GM21786 (cell line): ENCODE measurements around the gene PPP2R3A.

Source experiments
- ATAC-seq: cut with Tn5 transposase; IDR thresholded peaks from one replicate; pipeline ENCODE4 v1.9.1; 2021; ENCODE audit not compliant: unreplicated experiment

Gene PPP2R3A

DNA sequence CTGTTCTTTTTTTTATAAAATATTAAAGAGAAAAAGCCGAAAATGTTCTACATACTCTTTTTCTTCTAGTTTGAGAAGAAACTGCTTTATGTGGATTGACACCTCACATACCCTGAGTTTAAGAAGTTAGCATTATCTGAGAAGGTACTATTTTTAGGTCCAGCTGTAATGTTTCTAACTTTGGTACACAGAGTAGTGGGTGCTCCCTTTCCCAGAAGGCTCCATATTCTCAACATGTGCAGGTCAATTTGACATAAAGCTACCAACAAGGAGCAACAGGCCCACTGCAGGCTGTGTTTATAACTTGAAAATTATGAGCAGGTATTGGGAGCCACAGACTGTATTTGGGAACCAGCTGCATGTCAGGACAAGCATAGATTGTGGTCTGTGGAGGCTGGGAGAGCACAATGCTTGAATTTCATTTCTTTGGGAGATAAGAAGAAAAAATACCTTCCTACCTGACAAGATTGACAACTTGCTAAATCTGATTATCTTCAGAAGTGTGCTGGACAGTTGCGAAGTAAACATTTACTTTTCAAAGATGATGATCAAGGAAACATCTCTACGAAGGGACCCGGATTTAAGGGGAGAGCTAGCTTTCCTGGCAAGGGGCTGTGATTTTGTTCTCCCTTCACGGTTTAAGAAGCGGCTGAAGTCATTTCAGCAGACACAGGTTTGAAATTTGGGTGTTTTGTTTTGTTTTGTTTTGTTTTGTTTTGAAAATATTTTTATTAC, 57.2 kb downstream of the PPP2R3A start:
- no peak for ATAC-seq

DNA sequence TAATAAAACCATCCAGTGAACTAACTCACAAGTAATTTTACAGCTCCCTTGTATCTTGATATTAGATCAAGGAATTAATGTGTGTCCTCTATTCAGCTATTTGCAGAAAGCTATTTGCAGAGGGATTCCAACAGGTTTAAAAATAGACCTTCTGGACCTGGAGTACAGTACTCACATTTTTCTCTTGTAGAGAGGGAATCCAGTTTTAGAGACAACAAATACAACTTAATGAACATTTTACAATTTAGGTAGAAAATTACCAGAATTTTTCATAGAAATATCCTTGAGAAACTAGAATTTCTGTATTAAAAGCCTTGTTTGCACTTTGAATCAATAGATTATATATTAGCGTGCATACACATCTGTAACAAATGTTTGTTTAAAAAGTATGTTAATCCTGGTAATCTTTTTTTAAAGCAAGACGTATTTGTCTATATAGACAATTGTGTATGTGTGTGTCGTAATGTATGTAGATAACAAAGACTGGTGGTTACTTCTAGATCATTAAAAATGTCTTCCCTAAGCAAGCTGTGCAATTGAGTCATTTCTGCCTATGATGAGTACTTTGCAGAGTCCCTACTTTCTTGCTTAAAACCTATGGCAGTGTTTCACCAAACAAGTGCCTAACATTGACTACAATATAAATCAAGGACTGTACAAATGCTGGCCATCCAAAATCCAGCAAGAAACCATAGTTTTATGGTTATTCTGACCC, 57.9 kb downstream of the PPP2R3A start:
- ATAC-seq, result no peak

DNA sequence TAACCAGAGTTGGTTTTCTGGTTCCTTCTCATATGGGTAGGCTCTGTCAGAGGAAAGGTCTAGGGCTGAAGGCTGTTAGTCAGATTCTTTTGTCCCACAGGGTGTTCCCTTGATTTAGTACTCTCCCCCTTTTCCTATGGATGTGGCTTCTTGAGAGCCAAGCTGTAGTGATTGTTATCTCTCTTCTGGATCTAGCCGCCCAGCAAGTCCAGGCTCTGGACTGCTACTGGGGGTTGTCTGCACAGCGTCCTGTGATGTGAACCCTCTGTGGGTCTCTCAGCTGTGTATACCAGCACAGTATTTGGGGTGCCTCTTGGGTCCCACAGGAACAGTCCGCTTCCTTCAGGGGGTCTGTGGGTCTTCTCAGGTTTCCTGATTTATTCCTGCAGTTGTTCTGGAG, 70.8 kb downstream of the PPP2R3A start:
- ATAC-seq, result no peak

DNA sequence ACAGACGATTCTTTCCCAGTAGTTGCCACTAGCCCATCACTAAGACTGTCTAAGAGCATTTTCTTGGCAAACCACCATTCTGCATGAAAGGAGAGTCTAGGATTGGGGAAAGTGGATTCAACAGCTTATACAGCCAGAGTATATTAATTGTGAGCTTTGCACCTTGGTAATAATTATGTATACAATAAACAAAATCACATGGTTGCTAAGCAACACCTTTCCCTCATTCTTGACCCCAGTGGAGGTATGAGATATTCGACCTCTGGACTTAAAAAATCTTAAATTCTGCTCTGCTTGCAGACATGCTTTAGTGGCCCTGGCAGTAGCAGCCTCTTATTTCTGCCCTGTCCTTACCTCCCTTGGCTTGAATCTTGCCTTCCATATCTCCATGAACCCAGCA, 73.1 kb downstream of the PPP2R3A start:
- ATAC-seq, result no peak

DNA sequence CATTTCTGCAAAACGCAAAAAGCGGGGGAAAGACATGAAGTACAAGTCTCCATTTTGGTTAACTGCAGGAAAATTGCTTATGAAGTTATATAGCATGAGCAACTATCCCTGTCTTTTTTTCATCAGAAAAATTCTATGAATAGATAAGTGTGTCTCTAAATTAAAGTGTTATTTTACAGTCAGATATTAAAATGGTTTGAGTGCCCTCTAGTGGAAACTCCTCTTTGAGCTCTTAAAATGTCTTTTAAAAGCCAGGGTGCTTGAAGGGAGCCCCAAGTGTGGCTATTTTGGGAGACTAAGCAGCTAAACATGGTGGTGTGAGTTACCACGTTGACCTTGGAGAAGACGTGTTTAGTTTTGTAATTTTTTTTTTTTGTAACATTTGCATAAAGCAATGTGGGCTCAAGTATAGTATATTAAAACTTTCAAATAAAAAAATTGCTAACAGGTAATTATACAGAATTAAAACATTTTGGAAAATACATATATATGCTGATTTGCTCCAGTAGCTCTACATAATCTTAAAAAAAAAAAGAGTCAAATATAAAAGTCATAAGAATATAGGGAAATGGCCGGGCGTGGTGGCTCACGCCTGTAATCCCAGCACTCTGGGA, 77.2 kb downstream of the PPP2R3A start:
- ATAC-seq, result no peak

DNA sequence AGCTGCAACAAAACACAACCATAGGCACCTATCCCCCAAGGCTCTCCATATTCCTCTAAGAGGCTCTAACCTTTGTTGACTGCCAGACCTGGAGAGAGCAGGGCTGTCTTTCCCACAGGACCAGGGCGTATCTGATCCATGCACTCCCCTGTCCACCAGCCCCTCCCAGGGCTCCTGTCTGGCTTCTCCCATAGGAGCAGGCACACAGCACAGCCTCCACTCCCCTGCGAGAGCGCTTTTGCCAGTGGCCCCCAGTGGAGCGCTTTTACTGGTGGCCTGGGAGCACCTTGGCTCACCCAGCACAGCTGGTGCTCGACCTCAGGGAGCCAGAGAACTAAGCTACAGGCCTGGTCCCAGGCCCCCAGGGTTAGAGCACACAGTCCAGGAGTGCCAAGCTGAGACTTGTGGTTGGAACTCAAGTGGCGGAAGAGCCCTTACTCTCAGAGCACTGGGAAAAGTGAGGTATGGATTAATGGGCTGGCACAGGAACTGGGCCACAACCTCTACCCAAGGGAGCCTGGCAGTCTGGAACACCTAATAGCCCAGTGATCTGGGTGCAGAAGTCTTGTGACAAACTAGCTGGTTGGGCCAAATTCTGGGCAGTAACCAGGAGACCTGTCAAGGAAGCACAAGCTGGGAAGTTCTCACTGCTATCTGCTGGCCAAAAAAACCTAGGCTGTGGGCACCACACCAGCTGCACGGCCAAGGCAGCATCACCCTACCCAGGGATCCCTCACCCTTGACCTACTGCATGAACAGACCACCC, 79.6 kb downstream of the PPP2R3A start:
- ATAC-seq, result no peak

DNA sequence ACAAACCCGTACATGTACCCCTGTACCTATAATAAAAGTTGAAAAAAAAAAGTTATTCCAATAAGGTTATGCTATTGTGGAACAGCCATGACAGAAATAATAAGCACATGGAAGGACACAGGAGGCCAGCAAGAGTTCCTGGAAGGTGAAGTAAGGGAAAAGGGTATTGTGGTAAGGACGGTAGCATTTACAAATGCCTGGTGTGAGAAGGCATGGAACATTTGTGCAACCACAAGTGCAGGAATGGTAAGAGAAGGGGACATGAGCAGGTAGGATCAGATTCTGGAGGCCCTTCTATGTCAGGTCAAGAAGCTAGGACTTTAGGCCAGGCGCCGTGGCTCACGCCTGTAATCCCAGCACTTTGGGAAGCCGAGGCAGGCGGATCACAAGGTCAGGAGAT, 82.5 kb downstream of the PPP2R3A start:
- ATAC-seq, result no peak

DNA sequence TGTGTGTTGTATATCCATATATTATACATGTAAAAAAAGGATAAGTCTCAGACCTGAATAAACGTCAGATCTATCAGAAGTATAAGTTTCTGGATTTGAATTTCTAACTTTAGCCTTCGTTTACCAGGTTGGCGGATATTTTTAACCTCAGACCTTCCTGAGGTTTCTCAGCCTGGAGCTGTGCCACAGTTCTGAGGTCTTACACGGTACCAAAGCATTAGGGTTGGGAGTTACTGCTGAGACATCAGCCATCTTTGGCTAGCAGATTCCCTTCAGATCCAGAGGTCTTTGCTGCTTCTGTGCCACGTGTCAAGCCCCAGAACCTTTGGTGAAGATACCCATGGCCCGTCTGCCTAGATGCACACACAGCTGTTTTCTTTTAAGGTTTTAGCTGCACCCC, 84.7 kb downstream of the PPP2R3A start:
- ATAC-seq, result no peak

DNA sequence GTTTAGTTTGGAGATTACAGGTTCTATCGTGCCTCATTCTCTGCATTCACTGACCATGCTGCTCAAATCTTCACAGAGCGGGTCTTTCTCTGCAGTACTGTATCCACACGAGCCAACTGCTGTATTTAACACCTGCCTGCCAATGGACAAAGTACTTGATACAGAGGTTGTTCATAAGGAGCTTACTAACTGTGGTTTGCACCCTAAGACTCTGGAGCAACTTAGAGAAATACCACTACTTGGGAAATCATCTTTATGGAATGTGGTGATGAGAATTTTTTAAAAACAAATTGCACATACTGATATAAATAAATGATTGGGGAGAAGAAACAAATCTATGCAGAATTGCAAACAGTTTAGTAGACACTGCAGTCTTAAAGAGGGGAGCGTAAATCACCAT, 90.0 kb downstream of the PPP2R3A start:
- ATAC-seq, result no peak

DNA sequence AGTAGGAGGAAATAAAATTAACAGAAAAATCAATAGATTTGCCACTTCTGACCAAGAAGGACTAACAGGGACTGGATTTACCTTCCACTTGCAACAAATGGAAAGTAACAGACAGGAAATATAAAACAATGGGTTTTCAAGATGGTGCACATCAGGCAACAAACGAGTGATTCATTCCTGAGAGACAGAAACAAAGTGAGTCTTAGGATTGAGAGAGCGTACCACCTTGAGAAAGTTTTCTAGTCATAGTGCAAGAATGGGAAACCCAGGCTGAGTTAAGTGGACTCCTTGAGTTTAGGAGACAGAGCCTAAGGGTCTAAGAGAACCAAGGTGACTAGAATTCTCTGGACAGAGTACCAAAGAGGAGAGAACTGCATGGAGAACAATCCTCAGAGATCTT, 101.7 kb downstream of the PPP2R3A start:
- no peak for ATAC-seq

DNA sequence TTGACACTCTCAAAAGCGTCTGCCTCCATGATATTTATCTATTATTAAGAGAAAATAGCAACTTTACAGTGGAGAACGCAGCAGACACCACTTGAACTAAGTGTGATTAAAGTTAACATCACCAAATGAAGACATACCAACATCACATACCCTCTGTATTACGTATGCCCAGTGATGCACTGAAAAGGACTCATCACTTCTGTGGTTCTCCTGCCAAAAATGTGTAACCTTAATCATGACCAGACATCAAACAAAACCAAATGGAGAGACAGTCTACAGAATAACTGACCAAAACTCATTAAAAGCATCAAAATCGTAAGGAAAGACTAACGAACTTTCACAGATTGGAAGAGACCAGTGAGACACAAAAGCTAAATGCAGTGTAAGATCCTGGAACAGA, 103.2 kb downstream of the PPP2R3A start:
- no peak for ATAC-seq

DNA sequence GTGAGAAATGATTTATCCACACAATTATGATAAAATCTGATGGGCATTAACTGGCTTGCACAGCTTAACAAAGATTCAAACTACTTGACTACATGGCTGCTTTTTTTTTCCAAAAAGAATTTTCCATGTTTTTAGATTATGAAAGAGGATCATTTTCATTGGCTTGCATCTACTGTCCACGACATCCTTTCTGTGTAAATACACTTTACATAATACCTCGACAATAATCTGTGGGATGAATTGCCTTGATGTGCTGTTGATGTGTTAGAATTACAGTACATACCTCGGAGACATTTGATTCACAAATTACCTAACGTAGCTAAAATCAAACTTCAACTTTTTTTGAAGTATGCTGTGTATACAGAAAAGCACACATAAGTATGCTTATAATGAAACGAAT, 104.4 kb downstream of the PPP2R3A start:
- ATAC-seq, result no peak

DNA sequence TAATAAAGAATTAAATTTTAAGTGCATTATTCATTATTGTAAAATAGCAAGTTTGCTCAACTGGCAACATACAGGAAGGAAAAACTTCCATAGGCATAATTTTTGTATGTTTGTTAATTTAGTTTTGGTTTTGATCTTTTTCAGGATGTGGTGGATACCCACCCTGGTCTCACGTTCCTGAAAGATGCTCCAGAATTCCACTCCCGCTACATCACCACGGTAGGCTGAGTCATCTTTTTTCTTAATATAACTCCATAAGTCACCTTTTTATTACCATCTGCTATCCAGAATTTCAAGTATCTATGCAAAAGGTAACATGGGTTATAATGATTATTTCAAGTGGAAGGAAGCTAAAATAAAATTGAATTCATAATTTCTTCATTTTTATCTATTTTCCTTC, 104.8 kb downstream of the PPP2R3A start:
- ATAC-seq, result no peak

DNA sequence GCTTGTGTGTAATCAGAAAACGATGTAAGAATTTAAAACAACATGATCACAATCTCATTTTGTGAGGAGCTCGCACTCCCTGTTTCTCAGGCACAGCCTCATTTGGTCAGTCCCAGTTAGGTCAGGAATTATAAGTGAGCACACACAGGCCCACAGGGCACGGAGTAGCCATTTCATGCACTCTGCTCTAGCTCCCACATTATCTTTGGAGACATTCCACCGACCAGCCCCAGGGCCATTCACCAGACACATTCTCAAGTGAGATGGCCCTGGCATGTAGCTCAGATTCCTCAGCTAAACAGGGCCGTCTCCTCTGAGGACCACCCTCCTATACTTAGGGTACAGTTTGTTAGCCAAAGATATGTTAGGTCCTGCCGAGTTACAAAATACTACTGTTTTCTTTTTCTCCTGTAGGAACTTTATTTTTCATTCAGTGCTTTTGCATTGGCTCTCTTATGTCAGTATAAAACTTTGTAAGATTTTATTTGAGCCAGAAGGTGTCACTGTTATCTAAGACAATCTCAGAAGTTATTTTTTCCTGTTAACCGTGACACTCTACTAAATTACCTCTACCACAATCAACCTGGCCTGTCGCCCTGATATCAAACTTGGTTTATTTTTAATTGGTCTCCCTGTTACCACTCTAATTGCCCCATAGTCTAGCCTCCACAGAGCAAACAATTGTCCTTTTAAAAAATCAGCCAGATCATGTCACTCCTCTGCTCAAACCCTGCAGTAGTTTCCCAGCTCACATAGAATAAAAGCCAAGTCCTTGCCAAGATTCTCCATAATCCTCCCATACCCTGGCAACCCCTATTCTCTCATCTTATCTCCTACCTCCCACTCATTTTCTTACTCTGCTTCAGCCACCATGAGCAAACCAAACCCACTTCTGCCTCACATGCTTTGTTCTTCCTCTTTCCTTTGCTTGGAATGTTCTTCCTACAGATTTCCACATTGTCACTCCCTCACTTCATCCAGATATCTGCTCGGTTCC, 105.7 kb downstream of the PPP2R3A start:
- no peak for ATAC-seq

DNA sequence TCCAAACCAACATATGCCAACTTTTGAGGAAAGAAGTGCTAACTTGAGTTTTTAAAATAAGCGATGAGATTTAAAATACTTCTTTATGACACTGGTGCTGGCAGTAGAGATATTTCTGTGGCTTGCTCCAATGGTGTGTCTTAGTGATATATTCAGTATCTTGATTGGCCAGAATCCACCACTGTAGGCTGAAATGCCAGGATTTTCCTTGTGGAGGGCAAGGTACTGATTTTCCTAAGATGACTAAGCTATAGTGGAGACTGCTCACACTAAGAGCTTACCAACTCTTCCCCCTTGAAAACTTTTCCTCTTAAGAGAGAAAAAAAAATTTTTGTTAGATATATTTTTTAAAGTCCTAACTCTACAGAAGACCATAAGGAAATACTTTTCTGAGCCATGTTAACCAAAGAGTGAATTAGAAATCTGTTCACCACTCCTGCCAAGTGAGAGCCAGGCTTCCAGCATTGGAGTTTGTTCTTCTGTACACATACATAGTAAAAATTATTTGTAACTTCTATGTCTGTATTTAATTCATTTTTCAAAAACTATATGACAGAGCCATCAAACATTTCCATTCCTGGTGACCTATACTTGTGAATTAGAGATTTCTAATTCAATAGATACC, 109.1 kb downstream of the PPP2R3A start:
- ATAC-seq, result no peak

DNA sequence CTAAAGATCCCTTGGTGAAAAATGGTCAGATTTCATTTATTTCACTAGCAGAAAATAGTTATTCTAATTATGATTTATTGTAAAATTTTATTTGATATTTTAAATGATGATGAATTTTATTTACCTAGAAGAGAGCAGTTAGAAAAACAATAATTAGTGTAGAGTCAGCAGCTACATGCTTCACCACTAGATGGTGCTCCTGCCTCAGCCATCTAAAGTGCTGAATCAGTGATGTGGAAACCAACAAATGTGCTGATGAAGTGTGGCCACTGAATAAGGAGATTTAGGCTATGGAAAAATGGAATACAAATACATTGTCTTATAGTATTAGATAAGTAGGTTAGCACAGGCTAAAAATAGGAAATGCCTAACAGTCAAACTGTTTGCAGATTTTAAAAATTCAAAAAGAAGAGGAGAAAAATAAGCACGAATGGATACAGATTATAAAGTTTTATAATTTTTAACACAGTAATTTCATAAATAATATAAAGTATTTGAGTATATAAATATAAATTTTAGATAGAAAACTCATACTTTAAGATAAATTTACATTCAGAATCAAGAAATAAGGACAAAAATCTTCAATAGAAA, 109.8 kb downstream of the PPP2R3A start:
- no peak for ATAC-seq

DNA sequence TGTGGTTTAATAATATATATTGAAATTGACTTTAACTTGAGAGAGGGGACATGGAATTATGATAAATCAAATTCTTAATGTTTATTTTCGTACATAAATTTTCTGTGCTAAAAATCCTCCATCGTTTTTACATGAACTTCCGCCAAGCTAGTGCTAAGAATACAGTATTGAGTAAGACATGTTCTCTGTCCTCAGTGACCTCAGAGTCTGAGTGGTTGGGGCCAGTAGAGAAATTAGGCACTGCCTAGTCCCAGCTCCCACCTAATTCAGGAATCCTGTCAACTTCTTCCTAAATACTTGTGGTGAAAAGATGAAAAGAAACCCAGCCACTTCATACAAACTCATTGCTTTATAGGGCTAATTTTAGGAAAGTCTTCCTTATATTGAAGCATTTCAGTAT, 110.3 kb downstream of the PPP2R3A start:
- no peak for ATAC-seq

DNA sequence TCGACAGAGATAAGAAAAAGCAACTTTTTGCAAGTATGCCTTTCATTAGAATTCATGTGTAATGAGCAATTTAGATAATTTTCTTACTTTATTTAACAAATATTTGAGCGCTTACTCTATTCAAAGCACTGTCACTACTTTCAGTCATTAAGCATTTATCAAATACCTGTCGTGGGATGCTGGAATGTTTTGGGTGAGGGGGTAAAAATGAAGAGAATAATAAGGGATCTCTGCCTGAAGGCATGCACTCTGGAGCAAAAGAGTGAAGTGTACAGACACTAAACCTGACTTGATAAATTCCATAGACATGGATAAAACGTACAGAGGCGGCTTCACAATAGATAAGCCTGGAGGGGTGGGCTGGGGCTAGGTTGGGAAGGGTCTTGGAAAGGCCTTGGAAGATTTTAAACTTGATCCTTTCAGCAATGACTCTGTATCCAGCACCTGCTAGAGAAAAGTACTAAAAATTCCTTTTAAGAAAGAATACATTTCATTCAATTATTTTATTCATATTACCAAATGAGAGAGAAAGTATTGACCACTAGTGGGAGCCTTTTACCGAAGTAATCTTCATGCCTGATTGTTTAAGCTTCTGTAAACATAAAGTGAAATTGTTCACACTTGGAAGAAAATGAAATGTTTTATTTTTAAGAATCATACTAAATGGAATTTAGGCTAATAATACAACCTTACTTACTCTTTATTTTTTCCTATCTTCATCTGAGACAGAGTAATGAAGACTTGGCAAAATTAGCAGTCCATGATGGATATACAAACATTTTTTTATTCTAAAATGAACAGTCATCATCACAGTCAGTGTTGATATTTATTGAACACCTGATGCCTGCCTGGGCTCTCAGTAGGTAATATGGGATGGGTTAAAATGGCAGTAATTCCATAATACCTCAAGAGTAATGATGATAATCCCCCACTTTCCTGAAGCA, 113.2 kb downstream of the PPP2R3A start:
- ATAC-seq, result no peak
